Calu3 (cell line): Measurements from ENCODE around the gene TMSB4X. TPM values are rescaled to one million over a fixed set of nuclear protein-coding genes. Genes with fewer than 3 reads are reported as not detected.
A peak's percentile ranks its signal among the peaks of the same experiment; 100 is the strongest.

ENCODE experiments used
- BruUV-seq: library from RNA; stranded (reverse); fragments of 400-500 nt; replicated peaks from 2 replicates; lab custom pipeline; 2021; lab: Mats Ljungman, UMichigan
- CTCF ChIA-PET: fragments of 300-600 bp; sonication (Branson Sonifier 250); formaldehyde crosslinking; loops from one replicate; lab custom pipeline; 2022; ENCODE audit warnings: antibody characterized with exemption; lab: Charles Lee
- DNase-seq: peaks from one replicate; pipeline ENCODE4 v3.0.0; 2022
- H3K27ac Mint-ChIP-seq: one replicate; pipeline ENCODE4 v1.8.0; 2022; ENCODE audit warnings: mixed read lengths; ENCODE audit not compliant: unreplicated experiment
- H3K27me3 Mint-ChIP-seq: one replicate; pipeline ENCODE4 v1.8.0; 2022; ENCODE audit warnings: mixed read lengths; ENCODE audit not compliant: unreplicated experiment
- H3K36me3 Mint-ChIP-seq: one replicate; pipeline ENCODE4 v1.8.0; 2022; ENCODE audit warnings: mild to moderate bottlenecking, moderate library complexity, mixed read lengths; ENCODE audit not compliant: insufficient read depth, unreplicated experiment
- H3K4me1 Mint-ChIP-seq: one replicate; pipeline ENCODE4 v1.8.0; 2022; ENCODE audit warnings: mild to moderate bottlenecking, low read depth, mixed read lengths; ENCODE audit not compliant: unreplicated experiment
- H3K4me3 Mint-ChIP-seq: one replicate; pipeline ENCODE4 v1.8.0; 2022; ENCODE audit warnings: mild to moderate bottlenecking, low read depth, moderate library complexity, mixed read lengths; ENCODE audit not compliant: unreplicated experiment
- H3K9me3 Mint-ChIP-seq: one replicate; pipeline ENCODE4 v1.8.0; 2022; ENCODE audit warnings: low read depth, mixed read lengths; ENCODE audit not compliant: unreplicated experiment
- intact Hi-C: fragments of 100-400 bp; cut with micrococcal nuclease; formaldehyde crosslinking; loops from one replicate; pipeline ENCODE4 v1.10.0; 2022; ENCODE audit not compliant: unreplicated experiment
- total RNA-seq: library from RNA; stranded (reverse); gene quantifications from 2 replicates; pipeline ENCODE4 v1.2.3, GENCODE V29; 2022
- TF ChIP-seq, protein P1 (sequence below): fragments of 200-600 bp; IDR thresholded peaks from one replicate; pipeline ENCODE4 v1.8.0; 2022; ENCODE audit warnings: antibody characterized with exemption; ENCODE audit not compliant: unreplicated experiment

Gene TMSB4X
- total RNA-seq, 1 experiment from 2014 or later, result 5,274 TPM

DNA sequence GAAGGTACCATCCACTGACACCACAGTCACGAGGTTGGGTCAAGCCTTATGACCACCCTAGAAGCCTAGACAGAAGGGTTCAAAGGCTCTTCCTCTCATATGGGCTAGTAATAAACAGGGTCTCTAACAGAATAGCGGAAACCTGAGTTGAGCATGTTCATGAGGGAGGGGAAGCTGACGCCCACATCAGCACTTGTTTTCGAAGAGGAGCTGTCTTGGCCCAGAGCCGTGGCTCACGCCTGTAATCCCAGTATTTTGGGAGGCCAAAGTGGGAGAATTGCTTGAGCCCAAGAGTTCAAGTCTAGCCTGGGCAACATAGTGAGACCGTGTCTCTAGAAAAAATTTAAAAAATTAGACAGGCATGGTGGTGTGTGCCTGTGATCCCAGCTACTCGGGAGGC is 21.5 kb upstream of the TMSB4X start:
- peaks cover 3% of the 10 kb centered on the region for H3K9me3 Mint-ChIP-seq
- peaks cover 42% of the 10 kb centered on the region for H3K36me3 Mint-ChIP-seq
- DNase-seq, result no peak
- intact Hi-C loops, result no loop called here
- CTCF ChIA-PET, result no interaction called here
- peaks cover 34% of the 10 kb centered on the region for H3K4me1 Mint-ChIP-seq
- H3K27ac Mint-ChIP-seq, result no peak overlapping the region
- TF ChIP-seq, protein P1, sequence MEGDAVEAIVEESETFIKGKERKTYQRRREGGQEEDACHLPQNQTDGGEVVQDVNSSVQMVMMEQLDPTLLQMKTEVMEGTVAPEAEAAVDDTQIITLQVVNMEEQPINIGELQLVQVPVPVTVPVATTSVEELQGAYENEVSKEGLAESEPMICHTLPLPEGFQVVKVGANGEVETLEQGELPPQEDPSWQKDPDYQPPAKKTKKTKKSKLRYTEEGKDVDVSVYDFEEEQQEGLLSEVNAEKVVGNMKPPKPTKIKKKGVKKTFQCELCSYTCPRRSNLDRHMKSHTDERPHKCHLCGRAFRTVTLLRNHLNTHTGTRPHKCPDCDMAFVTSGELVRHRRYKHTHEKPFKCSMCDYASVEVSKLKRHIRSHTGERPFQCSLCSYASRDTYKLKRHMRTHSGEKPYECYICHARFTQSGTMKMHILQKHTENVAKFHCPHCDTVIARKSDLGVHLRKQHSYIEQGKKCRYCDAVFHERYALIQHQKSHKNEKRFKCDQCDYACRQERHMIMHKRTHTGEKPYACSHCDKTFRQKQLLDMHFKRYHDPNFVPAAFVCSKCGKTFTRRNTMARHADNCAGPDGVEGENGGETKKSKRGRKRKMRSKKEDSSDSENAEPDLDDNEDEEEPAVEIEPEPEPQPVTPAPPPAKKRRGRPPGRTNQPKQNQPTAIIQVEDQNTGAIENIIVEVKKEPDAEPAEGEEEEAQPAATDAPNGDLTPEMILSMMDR, result no peak
- no TSS peak for BruUV-seq
- H3K4me3 Mint-ChIP-seq, result no peak overlapping the region
- no peaks in the 10 kb centered on the region for H3K27me3 Mint-ChIP-seq

DNA sequence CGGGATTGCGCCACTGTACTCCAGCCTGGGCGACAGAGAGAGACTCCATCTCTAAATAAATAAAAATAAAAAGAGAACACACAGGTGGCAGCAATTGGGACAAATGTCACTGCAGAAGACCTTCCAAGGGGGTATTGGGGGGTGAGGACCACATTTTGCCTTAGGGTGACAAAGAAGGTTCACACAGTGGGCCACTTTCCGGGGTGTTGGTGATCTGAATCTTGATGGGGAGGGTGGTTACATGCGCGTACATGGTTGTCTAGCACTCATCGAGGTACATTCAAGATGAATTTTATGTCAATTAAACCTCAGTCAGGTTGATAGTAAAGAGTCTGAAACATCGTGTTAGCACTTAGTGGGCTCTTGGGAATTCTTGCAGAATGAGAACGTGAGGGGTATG is 20.5 kb upstream of the TMSB4X start:
- CTCF ChIA-PET, result no interaction called here

DNA sequence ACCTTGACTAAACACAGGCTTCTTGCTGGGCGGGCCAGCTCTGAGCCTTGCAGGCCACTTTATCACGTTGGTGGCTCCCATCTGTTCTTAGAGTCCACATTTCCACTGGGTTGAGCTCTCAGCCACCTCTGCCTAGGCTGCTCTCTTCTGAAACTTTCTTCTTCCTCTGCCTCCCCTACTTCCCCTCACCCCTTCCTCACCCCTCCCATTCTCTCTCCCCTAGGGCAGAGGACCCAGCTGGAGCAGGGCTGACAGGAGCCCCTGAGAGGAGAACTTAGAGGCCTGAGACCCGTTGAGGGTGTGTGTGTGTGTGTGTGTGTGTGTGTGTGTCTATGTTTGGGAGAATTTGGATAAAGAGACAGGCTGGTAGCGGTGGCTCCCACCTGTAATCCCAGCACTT is 19.9 kb upstream of the TMSB4X start:
- no peak for DNase-seq
- Mint-ChIP-seq H3K4me3 (no peak overlapping the region), H3K27ac (peak overlapping the region; percentile 79), H3K4me1 (peaks cover 30% of the 10 kb centered on the region), H3K36me3 (peaks cover 39% of the 10 kb centered on the region), H3K27me3 (no peaks in the 10 kb centered on the region), H3K9me3 (peaks cover 3% of the 10 kb centered on the region)
- intact Hi-C loops, result no loop called here
- CTCF ChIA-PET, result no interaction called here
- TF ChIP-seq, protein P1, result no peak
- no TSS peak for BruUV-seq

More for the DNA sequence above, 20.5 kb upstream of the TMSB4X start:
- TF ChIP-seq, protein P1, result no peak
- Mint-ChIP-seq H3K9me3 (peaks cover 3% of the 10 kb centered on the region), H3K4me3 (no peak overlapping the region), H3K36me3 (peaks cover 40% of the 10 kb centered on the region), H3K27ac (peak overlapping the region; percentile 79), H3K4me1 (peaks cover 25% of the 10 kb centered on the region), H3K27me3 (no peaks in the 10 kb centered on the region)
- BruUV-seq, result no TSS peak
- DNase-seq, result no peak
- intact Hi-C loops, result no loop called here

DNA sequence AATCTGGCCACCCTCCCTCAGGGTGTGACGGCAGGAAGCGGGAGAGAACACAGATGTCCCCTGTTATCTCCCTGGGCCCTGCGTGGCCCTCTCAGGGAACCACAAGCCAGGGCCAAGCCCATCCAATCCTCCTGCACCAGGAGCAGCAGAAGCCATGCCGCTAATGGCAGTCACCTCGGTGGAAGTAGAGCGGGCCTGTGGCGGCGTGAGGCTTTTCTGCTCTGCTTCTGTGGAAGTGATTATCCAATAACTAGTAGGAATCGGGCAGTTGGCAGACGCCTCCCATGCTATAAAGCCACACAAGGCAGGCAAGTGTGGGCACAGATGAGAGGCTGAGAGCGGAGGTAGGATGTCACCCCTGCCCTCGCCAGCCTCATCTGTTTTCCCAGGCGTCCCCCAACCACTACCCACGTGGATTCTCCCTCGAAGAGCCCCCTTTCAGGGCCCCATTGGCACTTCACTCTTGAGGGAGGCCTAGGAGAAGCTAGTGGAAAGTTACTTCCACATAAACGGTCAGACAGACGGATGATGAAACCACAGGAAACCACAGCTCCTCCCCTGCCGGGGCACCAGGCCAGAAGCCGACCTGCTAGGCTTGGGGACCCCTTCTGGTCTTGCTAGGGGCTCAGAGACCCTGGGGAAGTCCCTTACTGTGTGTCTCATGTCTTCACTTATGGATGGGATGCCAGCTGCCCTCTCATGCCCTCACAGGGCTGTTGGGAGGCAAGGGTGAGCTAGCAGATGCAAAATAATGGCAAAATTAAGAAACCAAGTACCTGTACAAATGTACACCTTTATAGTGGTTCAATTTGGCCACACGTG is 18.8 kb upstream of the TMSB4X start:
- Mint-ChIP-seq H3K4me1 (peaks cover 27% of the 10 kb centered on the region), H3K27ac (peak overlapping the region; percentile 99), H3K9me3 (no peaks in the 10 kb centered on the region), H3K4me3 (peak overlapping the region; percentile 54), H3K36me3 (peaks cover 27% of the 10 kb centered on the region), H3K27me3 (no peaks in the 10 kb centered on the region)
- intact Hi-C loops, result no loop called here
- BruUV-seq, result TSS peak; percentile 96
- DNase-seq, result peak; percentile 76
- TF ChIP-seq, protein P1, result no peak
- CTCF ChIA-PET, result interaction anchor here (0.9 to 1.0 kb wide), 2 partner anchors 9 to 13 kb away, joined by 3 to 8 read pairs; no protein-coding TSS in a partner anchor
